AG04450 (cell line): ENCODE data around the gene TFCP2L1. TPM values are rescaled to one million over a fixed set of nuclear protein-coding genes. Genes with fewer than 3 reads are reported as not detected.

Experiments used
- CTCF ChIA-PET: fragments of 300-600, 350-600 bp; formaldehyde crosslinking; extraction: SDS; loops from one replicate; lab custom pipeline; 2022; ENCODE audit warnings: antibody characterized with exemption, inconsistent platforms; lab: Charles Lee
- POLR2A ChIA-PET: fragments of 350-600 bp; formaldehyde crosslinking; extraction: SDS; loops from one replicate; lab custom pipeline; 2021; ENCODE audit warnings: antibody characterized with exemption, inconsistent platforms; lab: Yijun Ruan, JAX
- DNase-seq: peaks from one replicate; pipeline ENCODE4 v3.0.0-alpha.2; 2011; ENCODE audit warnings: low read depth, low spot score
- H3K27ac ChIP-seq: one replicate; pipeline ENCODE4 v1.5.1; 2012; ENCODE audit warnings: low read depth, low read length, control low read depth
- H3K27me3 ChIP-seq: one replicate; pipeline ENCODE4 v1.6.0; 2012; ENCODE audit warnings: low read length; ENCODE audit not compliant: control insufficient read depth, insufficient read depth
- H3K4me3 ChIP-seq: 2 replicates; pipeline ENCODE4 v1.5.1; 2011; ENCODE audit warnings: mild to moderate bottlenecking, low read depth, low read length, control low read depth
- H3K9me3 ChIP-seq: 2 replicates; pipeline ENCODE4 v1.5.1; 2012; ENCODE audit warnings: low read length; ENCODE audit not compliant: control insufficient read depth, insufficient read depth
- CTCF ChIP-seq: IDR thresholded peaks from 2 replicates; pipeline ENCODE4 v1.5.1; 2011; ENCODE audit warnings: low read depth, low read length, control low read depth, inconsistent platforms
- polyA plus RNA-seq: library from polyadenylated mRNA; depleted of rRNA; stranded (reverse); fragments of >200 nt; gene quantifications from 2 replicates; pipeline ENCODE4 v1.2.3, GENCODE V29; 2011

The TFCP2L1 gene
- polyA plus RNA-seq, 1 experiment = not detected

DNA sequence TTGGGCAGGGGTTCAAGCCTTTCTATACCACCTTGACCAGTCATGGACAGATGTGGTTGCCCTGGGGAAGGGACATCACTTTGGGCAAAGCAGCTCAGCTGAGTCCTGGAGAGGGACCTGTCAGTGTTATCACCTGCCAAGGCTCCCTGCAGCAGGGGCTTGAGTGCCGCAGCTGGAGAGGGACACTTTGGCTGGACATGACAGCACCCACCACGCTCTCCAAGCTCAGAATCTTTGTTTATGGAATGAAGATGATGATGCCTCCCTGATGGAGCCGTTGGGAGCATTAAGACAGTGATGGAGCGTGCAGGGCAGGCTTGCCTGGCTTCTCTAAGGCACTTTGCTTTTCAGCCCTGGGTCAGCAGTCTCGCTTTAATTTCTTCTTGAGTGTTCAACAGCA, 4.3 kb upstream of the TFCP2L1 start:
- no peak overlapping the region for H3K4me3 ChIP-seq
- DNase-seq = no peak
- CTCF ChIA-PET = no interaction called here
- POLR2A ChIA-PET = no interaction called here
- H3K27me3 ChIP-seq = peaks cover 23% of the 10 kb centered on the region
- no peak overlapping the region for H3K27ac ChIP-seq
- H3K9me3 ChIP-seq = no peaks in the 10 kb centered on the region
- no peak for TF ChIP-seq CTCF

GRCh38 chr2:121288454-121289231, 3.6 kb upstream of the TFCP2L1 start:
- CTCF ChIA-PET = no interaction called here
- POLR2A ChIA-PET = no interaction called here
- no peak overlapping the region for H3K27ac ChIP-seq
- TF ChIP-seq CTCF = no peak
- peaks cover 29% of the 10 kb centered on the region for H3K27me3 ChIP-seq
- DNase-seq = no peak
- no peaks in the 10 kb centered on the region for H3K9me3 ChIP-seq
- H3K4me3 ChIP-seq = no peak overlapping the region

GRCh38 chr2:121287956-121288355, 3.0 kb upstream of the TFCP2L1 start:
- H3K27ac ChIP-seq = no peak overlapping the region
- ChIA-PET POLR2A (no interaction called here), CTCF (no interaction called here)
- no peak for TF ChIP-seq CTCF
- no peak for DNase-seq
- no peaks in the 10 kb centered on the region for H3K9me3 ChIP-seq
- H3K4me3 ChIP-seq = no peak overlapping the region
- peaks cover 32% of the 10 kb centered on the region for H3K27me3 ChIP-seq

DNA sequence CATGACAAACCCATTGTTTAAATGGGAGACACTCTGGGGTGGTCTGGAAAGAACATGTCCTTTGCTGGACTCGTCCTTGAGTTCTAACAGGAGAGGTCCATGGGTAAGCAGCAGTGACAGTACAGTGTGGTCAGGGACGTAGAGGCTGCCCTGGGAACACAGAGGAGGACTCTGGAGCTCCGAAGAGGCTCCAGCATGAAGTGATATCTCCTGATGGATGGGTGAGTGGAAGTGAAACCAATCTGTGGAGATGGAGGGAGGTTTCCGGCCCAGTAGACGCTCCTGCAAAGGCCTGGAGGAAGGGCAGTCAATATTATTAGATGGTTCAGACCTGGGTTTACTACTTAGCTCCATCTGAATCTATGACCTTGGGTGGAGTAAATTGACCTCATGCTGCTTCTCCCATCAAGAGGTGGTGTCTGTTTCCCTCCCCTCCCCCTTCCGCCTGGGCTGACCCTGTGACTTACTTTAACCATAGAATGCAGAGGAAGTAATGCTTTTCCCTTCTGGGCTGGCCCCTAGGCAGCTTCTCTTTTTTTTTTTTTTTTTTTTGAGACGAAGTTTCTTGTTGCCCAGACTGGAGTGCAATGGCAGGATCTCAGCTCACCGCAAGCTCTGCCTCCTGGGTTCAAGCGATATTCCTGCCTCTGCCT, 2.3 kb upstream of the TFCP2L1 start:
- POLR2A ChIA-PET = no interaction called here
- Histone ChIP-seq H3K27ac (no peak overlapping the region), H3K9me3 (no peaks in the 10 kb centered on the region), H3K27me3 (peaks cover 38% of the 10 kb centered on the region), H3K4me3 (no peak overlapping the region)
- TF ChIP-seq CTCF = no peak
- CTCF ChIA-PET = interaction anchor here (1.1 kb wide), 1 partner anchor 11 kb away, joined by 4 read pairs; no protein-coding TSS in a partner anchor
- no peak for DNase-seq

- ChIA-PET POLR2A (no interaction called here), CTCF (interaction anchor here (1.1 kb wide), 1 partner anchor 11 kb away, joined by 4 read pairs; no protein-coding TSS in a partner anchor)
- no peak for TF ChIP-seq CTCF
Observed at GRCh38 chr2:121286506-121286905, 1.5 kb upstream of the TFCP2L1 start.

More at GRCh38 chr2:121286506-121286905, 1.5 kb upstream of the TFCP2L1 start:
- DNase-seq = no peak
- Histone ChIP-seq H3K9me3 (no peaks in the 10 kb centered on the region), H3K27ac (no peak overlapping the region), H3K4me3 (no peak overlapping the region), H3K27me3 (peaks cover 39% of the 10 kb centered on the region)
